GM23248 (cell line): ENCODE measurements around the gene RTN4. TPM values are rescaled to one million over a fixed set of nuclear protein-coding genes. Genes with fewer than 3 reads are reported as not detected.

Experiments
- DNase-seq: peaks from one replicate; pipeline ENCODE4 v3.0.0-alpha.2; 2015
- H2AFZ ChIP-seq: fragments of 200-600 bp; sonication (generic); 2 replicates; pipeline ENCODE4 v1.6.1; 2016; ENCODE audit warnings: antibody characterized with exemption
- H3F3A ChIP-seq: fragments of 200-600 bp; sonication (generic); 2 replicates; pipeline ENCODE4 v1.6.1; 2016; ENCODE audit warnings: mild to moderate bottlenecking, antibody characterized with exemption, mixed run types; ENCODE audit not compliant: insufficient read depth
- H3K27ac ChIP-seq: fragments of 200-600 bp; sonication (generic); 2 replicates; pipeline ENCODE4 v1.5.1; 2016; ENCODE audit warnings: mild to moderate bottlenecking
- H3K27me3 ChIP-seq: fragments of 200-600 bp; sonication (generic); replicated peaks from 2 replicates; pipeline ENCODE4 v1.6.1; 2016; ENCODE audit warnings: mild to moderate bottlenecking; ENCODE audit not compliant: insufficient read depth
- H3K36me3 ChIP-seq: fragments of 200-600 bp; sonication (generic); 2 replicates; pipeline ENCODE4 v1.6.1; 2016; ENCODE audit warnings: low read depth, mild to moderate bottlenecking
- H3K4me1 ChIP-seq: fragments of 200-600 bp; sonication (generic); 2 replicates; pipeline ENCODE4 v1.6.1; 2016; ENCODE audit warnings: mild to moderate bottlenecking; ENCODE audit not compliant: insufficient read depth
- H3K4me2 ChIP-seq: fragments of 200-600 bp; sonication (generic); one replicate; pipeline ENCODE4 v1.6.1; 2016; ENCODE audit warnings: mild to moderate bottlenecking; ENCODE audit not compliant: unreplicated experiment
- H3K4me3 ChIP-seq: fragments of 200-600 bp; sonication (generic); 2 replicates; pipeline ENCODE4 v1.5.1; 2016; ENCODE audit warnings: mild to moderate bottlenecking
- H3K79me2 ChIP-seq: fragments of 200-600 bp; sonication (generic); 2 replicates; pipeline ENCODE4 v1.6.1; 2016; ENCODE audit warnings: mild to moderate bottlenecking; ENCODE audit not compliant: insufficient read depth
- H3K9ac ChIP-seq: fragments of 200-600 bp; sonication (generic); 2 replicates; pipeline ENCODE4 v1.6.1; 2016; ENCODE audit warnings: mild to moderate bottlenecking
- H3K9me2 ChIP-seq: fragments of 200-600 bp; sonication (generic); 2 replicates; pipeline ENCODE4 v1.6.1; 2016; ENCODE audit warnings: mixed run types, mild to moderate bottlenecking, moderate library complexity; ENCODE audit not compliant: insufficient read depth
- H3K9me3 ChIP-seq: fragments of 200-600 bp; sonication (generic); one replicate; pipeline ENCODE4 v1.6.1; 2017; ENCODE audit warnings: low read depth
- H4K20me1 ChIP-seq: fragments of 200-600 bp; sonication (generic); 2 replicates; pipeline ENCODE4 v1.6.0; 2016; ENCODE audit not compliant: insufficient read depth
- EZH2 ChIP-seq: fragments of 200-600 bp; sonication (generic); IDR thresholded peaks from 2 replicates; pipeline ENCODE4 v1.6.1; 2018; ENCODE audit warnings: antibody characterized with exemption, mild to moderate bottlenecking; ENCODE audit not compliant: insufficient read depth, poor library complexity, severe bottlenecking
- EZH2phosphoT487 ChIP-seq: fragments of 200-600 bp; sonication (generic); IDR thresholded peaks from 2 replicates; pipeline ENCODE4 v1.6.1; 2018; ENCODE audit warnings: antibody characterized with exemption, moderate library complexity, mild to moderate bottlenecking, low read depth; ENCODE audit not compliant: insufficient read depth
- WGBS, 2 experiments: methylation state at CpG; one replicate each; pipeline ENCODE4 v1.1.6; 2015 to 2017; ENCODE audit warnings: low lambda C conversion rate in 2 of 2, low coverage in 1 of 2; ENCODE audit errors: missing lambda C conversion rate in 2 of 2; 5-methylcytosine and 5-hydroxymethylcytosine counted together
- in situ Hi-C: fragments of 300-500 bp; cut with MboI; formaldehyde crosslinking; loops from 2 replicates; pipeline ENCODE4 v1.15.0; 2020
- polyA plus RNA-seq: library from polyadenylated mRNA; unstranded; fragments of >200 nt; fragmentation: Nextera tagmentation; extraction: Ambion mirVana; gene quantifications from 2 replicates; pipeline ENCODE4 v1.2.1, GENCODE V29; 2016
- total RNA-seq: library from RNA; depleted of rRNA; stranded (reverse); fragments of >200 nt; shearing (Covaris generic); gene quantifications from 2 replicates; pipeline ENCODE4 v1.2.3, GENCODE V29; 2014

The RTN4 gene
- total and polyA plus RNA-seq, 2 experiments from 2014 or later: 361 to 425 TPM

DNA sequence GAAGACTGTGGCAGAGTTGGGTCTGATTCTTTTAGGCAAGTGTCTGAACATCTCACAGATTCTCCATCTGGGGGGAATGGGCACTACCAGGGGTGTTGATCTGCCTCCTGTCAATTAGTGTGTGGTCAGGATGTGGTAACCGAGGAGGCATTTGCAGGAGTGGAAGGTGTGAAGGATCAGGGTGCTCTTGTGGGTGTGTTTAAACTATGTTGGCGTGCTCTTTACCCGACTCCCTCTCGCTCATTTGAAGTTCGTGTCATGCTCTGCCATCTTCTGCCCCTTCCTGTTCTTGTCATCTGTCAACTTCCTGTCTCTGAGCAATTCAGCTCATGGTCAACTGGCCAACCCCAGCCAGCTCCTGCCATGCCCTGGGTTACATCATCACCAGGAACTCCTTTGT lies 107.9 kb downstream of the RTN4 start:
- peaks cover 5% of the 10 kb centered on the region for H3K9me3 ChIP-seq
- peaks cover 12% of the 10 kb centered on the region; the same call in 1 of the 2 replicates for H3F3A ChIP-seq
- no peaks in the 10 kb centered on the region for H4K20me1 ChIP-seq
- H2AFZ ChIP-seq: no peak overlapping the region
- H3K9me2 ChIP-seq: no peaks in the 10 kb centered on the region
- H3K27me3 ChIP-seq: no peaks in the 10 kb centered on the region
- H3K36me3 ChIP-seq: no peaks in the 10 kb centered on the region
- no peak overlapping the region for H3K27ac ChIP-seq
- 89 to 90% methylated on average over 5 of the region's 5 CpGs for WGBS, 2 experiments
- H3K79me2 ChIP-seq: no peaks in the 10 kb centered on the region
- no peak overlapping the region for H3K9ac ChIP-seq
- DNase-seq: no peak
- peaks cover 23% of the 10 kb centered on the region for H3K4me1 ChIP-seq
- in situ Hi-C loops: no loop called here
- TF ChIP-seq EZH2phosphoT487 (no peak), EZH2 (no peak)
- H3K4me2 ChIP-seq: no peak overlapping the region
- H3K4me3 ChIP-seq: no peak overlapping the region

DNA sequence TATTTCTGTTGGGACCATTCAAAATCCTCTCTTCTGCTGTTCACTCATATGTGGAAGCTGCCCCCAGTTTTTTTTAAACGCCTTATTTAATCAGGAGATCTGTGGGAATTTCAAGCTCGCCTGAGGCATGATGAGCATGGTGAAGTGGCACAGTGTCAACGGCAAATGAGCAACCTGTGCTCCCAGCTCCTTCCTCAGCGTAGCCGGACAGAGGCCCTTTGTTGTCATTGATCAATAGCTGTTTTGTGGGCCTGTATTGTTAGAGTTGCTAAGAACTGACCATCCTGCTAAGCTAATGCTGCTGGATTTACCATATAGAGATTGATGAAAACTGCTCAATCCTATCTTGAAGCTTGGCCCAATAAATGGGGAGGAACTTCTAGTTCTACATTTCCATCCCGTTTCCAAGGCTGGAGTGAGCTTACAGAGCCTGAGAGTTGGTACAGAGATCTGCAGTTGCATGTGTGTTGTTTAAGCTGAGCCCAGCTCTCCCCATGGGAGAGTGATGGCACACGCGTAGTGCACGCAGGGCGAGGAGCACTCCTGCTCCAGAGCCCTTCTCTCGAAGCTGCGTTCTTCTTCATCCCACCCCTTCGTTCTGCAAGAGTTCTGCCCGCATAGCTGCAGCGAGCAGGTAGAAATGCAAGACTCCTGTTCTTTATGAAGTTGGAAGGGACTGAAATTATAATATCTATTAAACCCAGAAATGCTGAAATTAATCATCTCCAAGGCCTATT lies 108.8 kb downstream of the RTN4 start:
- Histone ChIP-seq H3K27me3 (no peaks in the 10 kb centered on the region), H3K9me3 (peaks cover 5% of the 10 kb centered on the region), H3K9ac (no peak overlapping the region), H3K79me2 (no peaks in the 10 kb centered on the region), H3K9me2 (no peaks in the 10 kb centered on the region), H3K4me3 (no peak overlapping the region), H2AFZ (no peak overlapping the region), H3F3A (peaks cover 9% of the 10 kb centered on the region; the same call in 1 of the 2 replicates), H3K27ac (no peak overlapping the region), H4K20me1 (no peaks in the 10 kb centered on the region), H3K4me2 (no peak overlapping the region), H3K4me1 (peaks cover 13% of the 10 kb centered on the region), H3K36me3 (no peaks in the 10 kb centered on the region)
- in situ Hi-C loops: no loop called here
- WGBS, 2 experiments: 91% methylated on average over 15 of the region's 15 CpGs
- no peak for TF ChIP-seq EZH2phosphoT487
- no peak for TF ChIP-seq EZH2
- DNase-seq: no peak

DNA sequence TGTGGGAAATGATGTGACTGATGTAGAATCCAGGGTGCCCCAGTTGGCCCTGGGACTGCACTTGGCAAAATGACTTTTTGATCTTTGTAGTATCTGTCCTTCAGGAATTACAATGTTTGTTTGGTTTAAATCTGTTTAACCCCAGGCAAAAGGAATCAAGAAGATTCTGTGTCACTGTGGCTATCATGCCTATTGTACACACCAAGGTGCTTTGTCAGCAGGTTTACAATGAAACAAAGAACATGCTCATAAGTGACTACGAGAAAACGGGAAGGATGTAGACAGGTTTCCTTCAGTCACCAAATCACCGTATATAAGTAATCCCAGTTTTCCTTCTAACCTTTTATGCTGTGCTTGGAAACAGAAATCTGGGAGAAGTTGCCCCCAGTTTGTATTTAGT lies 109.5 kb downstream of the RTN4 start:
- in situ Hi-C loops: no loop called here
- Histone ChIP-seq H3K27ac (no peak overlapping the region), H3K4me3 (no peak overlapping the region), H3K4me2 (no peak overlapping the region), H3K9me2 (no peaks in the 10 kb centered on the region), H3F3A (peaks cover 5% of the 10 kb centered on the region; the same call in 1 of the 2 replicates), H3K9me3 (peaks cover 5% of the 10 kb centered on the region), H3K27me3 (no peaks in the 10 kb centered on the region), H3K9ac (no peak overlapping the region), H3K4me1 (peaks cover 6% of the 10 kb centered on the region), H3K36me3 (no peaks in the 10 kb centered on the region), H2AFZ (no peak overlapping the region), H4K20me1 (no peaks in the 10 kb centered on the region), H3K79me2 (no peaks in the 10 kb centered on the region)
- TF ChIP-seq EZH2phosphoT487: no peak
- no peak for TF ChIP-seq EZH2
- no peak for DNase-seq
- WGBS, 2 experiments: 46% methylated on average over 3 of the region's 3 CpGs

GRCh38 chr2:54939446-54940118 lies 110.7 kb downstream of the RTN4 start:
- Histone ChIP-seq H3K4me2 (no peak overlapping the region), H3K9me2 (no peaks in the 10 kb centered on the region), H3K27me3 (no peaks in the 10 kb centered on the region), H3K4me1 (no peaks in the 10 kb centered on the region), H2AFZ (no peak overlapping the region), H3K27ac (no peak overlapping the region), H3F3A (no peaks in the 10 kb centered on the region), H3K79me2 (no peaks in the 10 kb centered on the region), H3K9me3 (peaks cover 5% of the 10 kb centered on the region), H3K4me3 (no peak overlapping the region), H3K9ac (no peak overlapping the region), H3K36me3 (no peaks in the 10 kb centered on the region), H4K20me1 (no peaks in the 10 kb centered on the region)
- WGBS, 2 experiments: 75 to 79% methylated on average over 7 of the region's 7 CpGs
- no peak for DNase-seq
- in situ Hi-C loops: no loop called here
- TF ChIP-seq EZH2 (no peak), EZH2phosphoT487 (no peak)
